Thyroid gland (tissue), 4 donors: ENCODE measurements around the gene PRDM11. TPM values are rescaled to one million over a fixed set of nuclear protein-coding genes. Genes with fewer than 3 reads are reported as not detected.

Experiments
- DNase-seq, 2 donors: peaks; one replicate each; pipeline ENCODE4 v3.0.0-alpha.2; 2019
- H3K27ac ChIP-seq, 3 donors: fragments of 200-600 bp; sonication (generic); 1 replicate in 2 of 3; 2 replicates in 1 of 3; pipeline ENCODE4 v1.5.1; 2016 to 2019; ENCODE audit warnings: mild to moderate bottlenecking in 1 of 3, moderate library complexity in 1 of 3
- H3K27me3 ChIP-seq: fragments of 200-600 bp; sonication (generic); one replicate; pipeline ENCODE4 v1.5.1; 2019
- H3K36me3 ChIP-seq, 2 donors: fragments of 200-600 bp; sonication (generic); one replicate each; pipeline ENCODE4 v1.5.1; 2016 to 2019
- H3K4me1 ChIP-seq, 2 donors: fragments of 200-600 bp; sonication (generic); one replicate each; pipeline ENCODE4 v1.5.1; 2017 to 2019
- H3K4me3 ChIP-seq, 3 donors: fragments of 200-600 bp; sonication (generic); replicated peaks in 1 of 3; 1 replicate in 2 of 3; 2 replicates in 1 of 3; pipeline ENCODE4 v1.5.1; 2016; ENCODE audit warnings: mild to moderate bottlenecking in 1 of 3
- H3K9me3 ChIP-seq: fragments of 200-600 bp; sonication (generic); one replicate; pipeline ENCODE4 v1.5.1; 2017
- CTCF ChIP-seq, 6 experiments: fragments of 200-600 bp in 3 of 6; fragments of 450-650 bp in 3 of 6; sonication (generic) in 3 of 6; IDR thresholded peaks; one replicate each; pipeline ENCODE4 v1.5.1; 2016 to 2019; ENCODE audit warnings: antibody characterized with exemption in 6 of 6, mild to moderate bottlenecking in 2 of 6, inconsistent platforms in 1 of 6, moderate library complexity in 1 of 6
- POLR2A ChIP-seq, 2 donors: fragments of 450-650 bp; IDR thresholded peaks; one replicate each; pipeline ENCODE4 v1.6.1; 2017; ENCODE audit warnings: antibody characterized with exemption in 2 of 2, mild to moderate bottlenecking in 2 of 2, moderate library complexity in 1 of 2
- WGBS, 2 donors: methylation state at CpG; one replicate each; pipeline ENCODE4 v1.1.5; 2017; 5-methylcytosine and 5-hydroxymethylcytosine counted together
- intact Hi-C: fragments of 100-400 bp; cut with DNase I; formaldehyde crosslinking; loops from one replicate; pipeline ENCODE4 v1.15.1; 2023
- total RNA-seq, 4 donors: library from RNA; depleted of rRNA; stranded (reverse); fragments of >200 nt; gene quantifications; one replicate each; pipeline ENCODE4 v1.2.3, GENCODE V29; 2016

The PRDM11 gene
- total RNA-seq, 4 donors from 2014 or later, result 8.6 to 53.3 (median 31.0) TPM

- intact Hi-C loops, result no loop called here
- Histone ChIP-seq H3K9me3 (no peaks in the 10 kb centered on the region), H3K27ac (peak overlapping the region in 1 of 3 donors; percentile 12), H3K27me3 (no peaks in the 10 kb centered on the region), H3K36me3 (no peaks in the 10 kb centered on the region), H3K4me1 (peaks cover 38 to 41% of the 10 kb centered on the region in 2 donors), H3K4me3 (no peak overlapping the region)
- DNase-seq, result no peak
- 78% methylated on average over 9 to 11 of the region's 11 CpGs for WGBS, 2 donors
- TF ChIP-seq CTCF (IDR thresholded peaks at IDR 0.05), result no peak
- no peak for TF ChIP-seq POLR2A (IDR thresholded peaks at IDR 0.05)
Observed at GRCh38 chr11:45155058-45155551, 8.7 kb downstream of the PRDM11 start.

- no peak for DNase-seq
- H3K27ac ChIP-seq, result peak overlapping the region in 1 of 3 donors; percentile 23
- TF ChIP-seq POLR2A (IDR thresholded peaks at IDR 0.05), result no peak
- TF ChIP-seq CTCF (IDR thresholded peaks at IDR 0.05), result no peak
- H3K4me3 ChIP-seq, result no peak overlapping the region
- no peaks in the 10 kb centered on the region for H3K9me3 ChIP-seq
- H3K27me3 ChIP-seq, result no peaks in the 10 kb centered on the region
- H3K36me3 ChIP-seq, result no peaks in the 10 kb centered on the region
- intact Hi-C loops, result no loop called here
- 65 to 77% methylated on average over 4 of the region's 4 CpGs for WGBS, 2 donors
- peaks cover 39 to 43% of the 10 kb centered on the region in 2 donors for H3K4me1 ChIP-seq
Observed at GRCh38 chr11:45155627-45156180, 9.3 kb downstream of the PRDM11 start.

GRCh38 chr11:45156201-45156600 is 9.8 kb downstream of the PRDM11 start:
- 93% methylated on average over 6 of the region's 6 CpGs for WGBS, 2 donors
- no peaks in the 10 kb centered on the region for H3K9me3 ChIP-seq
- peak overlapping the region in 1 of 3 donors; percentile 23 for H3K27ac ChIP-seq
- no peak for DNase-seq
- no peaks in the 10 kb centered on the region for H3K27me3 ChIP-seq
- H3K36me3 ChIP-seq, result no peaks in the 10 kb centered on the region
- TF ChIP-seq POLR2A (IDR thresholded peaks at IDR 0.05), result no peak
- no peak for TF ChIP-seq CTCF (IDR thresholded peaks at IDR 0.05)
- H3K4me3 ChIP-seq, result no peak overlapping the region
- H3K4me1 ChIP-seq, result peaks cover 44 to 48% of the 10 kb centered on the region in 2 donors
- intact Hi-C loops, result no loop called here

GRCh38 chr11:45156741-45157140 is 10.3 kb downstream of the PRDM11 start:
- peaks cover 49 to 53% of the 10 kb centered on the region in 2 donors for H3K4me1 ChIP-seq
- H3K9me3 ChIP-seq, result no peaks in the 10 kb centered on the region
- WGBS, 2 donors, result 93 to 96% methylated on average over 9 of the region's 9 CpGs
- H3K4me3 ChIP-seq, result no peak overlapping the region
- TF ChIP-seq POLR2A (IDR thresholded peaks at IDR 0.05) (no peak), CTCF (IDR thresholded peaks at IDR 0.05) (no peak)
- no peaks in the 10 kb centered on the region for H3K36me3 ChIP-seq
- no peaks in the 10 kb centered on the region for H3K27me3 ChIP-seq
- intact Hi-C loops, result no loop called here
- DNase-seq, result no peak
- H3K27ac ChIP-seq, result no peak overlapping the region
